Smooth muscle cell (in vitro differentiated cells): ENCODE data around the gene PLCD4. TPM values are rescaled to one million over a fixed set of nuclear protein-coding genes. Genes with fewer than 3 reads are reported as not detected.

Experiments used
- DNase-seq: peaks from one replicate; lab custom pipeline; 2025; ENCODE audit not compliant: unreplicated experiment; lab: John Stamatoyannopoulos, UW
- H2AFZ ChIP-seq: fragments of 200-600 bp; sonication (generic); 2 replicates; pipeline ENCODE4 v1.6.0; 2016; ENCODE audit warnings: antibody characterized with exemption, low read depth, mild to moderate bottlenecking
- H3F3A ChIP-seq: fragments of 200-600 bp; sonication (generic); 2 replicates; pipeline ENCODE4 v1.6.0; 2017; ENCODE audit warnings: antibody characterized with exemption, low read depth
- H3K27ac ChIP-seq: fragments of 200-600 bp; sonication (generic); 2 replicates; pipeline ENCODE4 v1.5.1; 2016; ENCODE audit warnings: low read depth, mild to moderate bottlenecking
- H3K27me3 ChIP-seq: fragments of 200-600 bp; sonication (generic); 2 replicates; pipeline ENCODE4 v1.6.1; 2016; ENCODE audit warnings: low read depth, mild to moderate bottlenecking
- H3K36me3 ChIP-seq: fragments of 200-600 bp; sonication (generic); 2 replicates; pipeline ENCODE4 v1.5.1; 2016; ENCODE audit warnings: low read depth
- H3K4me1 ChIP-seq: fragments of 200-600 bp; sonication (generic); 2 replicates; pipeline ENCODE4 v1.5.1; 2016; ENCODE audit warnings: low read depth
- H3K4me2 ChIP-seq: fragments of 200-600 bp; sonication (generic); 2 replicates; pipeline ENCODE4 v1.6.0; 2016; ENCODE audit warnings: mild to moderate bottlenecking
- H3K4me3 ChIP-seq: fragments of 200-600 bp; sonication (generic); 2 replicates; pipeline ENCODE4 v1.5.1; 2016; ENCODE audit warnings: mild to moderate bottlenecking
- H3K79me2 ChIP-seq: fragments of 200-600 bp; sonication (generic); 2 replicates; pipeline ENCODE4 v1.6.0; 2016; ENCODE audit warnings: low read depth, mild to moderate bottlenecking
- H3K9ac ChIP-seq: fragments of 200-600 bp; sonication (generic); 2 replicates; pipeline ENCODE4 v1.6.0; 2016; ENCODE audit warnings: low read depth
- H3K9me3 ChIP-seq: fragments of 200-600 bp; sonication (generic); replicated peaks from 2 replicates; pipeline ENCODE4 v1.5.1; 2016; ENCODE audit warnings: low read depth
- H4K20me1 ChIP-seq: fragments of 200-600 bp; sonication (generic); 2 replicates; pipeline ENCODE4 v1.6.0; 2016; ENCODE audit warnings: low read depth
- CTCF ChIP-seq: fragments of 200-600 bp; sonication (generic); IDR thresholded peaks from 2 replicates; pipeline ENCODE4 v1.5.1; 2017; ENCODE audit warnings: borderline replicate concordance, mild to moderate bottlenecking, antibody characterized with exemption; ENCODE audit not compliant: insufficient read depth, poor library complexity, severe bottlenecking
- WGBS: methylation state at CpG from one replicate; pipeline ENCODE4 v1.1.7; 2016; ENCODE audit warnings: low lambda C conversion rate; 5-methylcytosine and 5-hydroxymethylcytosine counted together
- polyA plus RNA-seq: library from polyadenylated mRNA; unstranded; fragments of >200 nt; fragmentation: Nextera tagmentation; extraction: Ambion mirVana; gene quantifications from 2 replicates; pipeline ENCODE4 v1.2.1, GENCODE V29; 2016
- total RNA-seq: library from RNA; depleted of rRNA; stranded (reverse); fragments of >200 nt; gene quantifications from 2 replicates; pipeline ENCODE4 v1.2.3, GENCODE V29; 2014

Gene PLCD4
- total and polyA plus RNA-seq, 2 experiments from 2014 or later: 0.18 to 0.63 TPM

- no peak overlapping the region for H3K4me2 ChIP-seq
- no peaks in the 10 kb centered on the region for H3F3A ChIP-seq
- H3K27me3 ChIP-seq: no peaks in the 10 kb centered on the region
- H3K79me2 ChIP-seq: no peaks in the 10 kb centered on the region
- no peak overlapping the region for H2AFZ ChIP-seq
- H3K4me3 ChIP-seq: no peak overlapping the region
- H3K9me3 ChIP-seq: no peaks in the 10 kb centered on the region
- no peaks in the 10 kb centered on the region for H3K4me1 ChIP-seq
- H3K9ac ChIP-seq: no peak overlapping the region
- no peak for DNase-seq
- TF ChIP-seq CTCF: no peak
- H3K27ac ChIP-seq: no peak overlapping the region
- no peaks in the 10 kb centered on the region for H4K20me1 ChIP-seq
- H3K36me3 ChIP-seq: no peaks in the 10 kb centered on the region
- 87% methylated on average over 7 of the region's 7 CpGs for WGBS
These were observed 15.1 kb downstream of the PLCD4 start for GRCh38 chr2:218622606-218623365.

- no peaks in the 10 kb centered on the region for H3K79me2 ChIP-seq
- H3K4me1 ChIP-seq: no peaks in the 10 kb centered on the region
- no peaks in the 10 kb centered on the region for H4K20me1 ChIP-seq
- H3K36me3 ChIP-seq: no peaks in the 10 kb centered on the region
- H3K9me3 ChIP-seq: no peaks in the 10 kb centered on the region
- no peak overlapping the region for H3K27ac ChIP-seq
- H3F3A ChIP-seq: no peaks in the 10 kb centered on the region
- H3K4me2 ChIP-seq: no peak overlapping the region
- WGBS: 89% methylated on average over 3 of the region's 3 CpGs
- no peak for TF ChIP-seq CTCF
- no peak for DNase-seq
- no peak overlapping the region for H3K4me3 ChIP-seq
- H3K9ac ChIP-seq: no peak overlapping the region
- no peaks in the 10 kb centered on the region for H3K27me3 ChIP-seq
- no peak overlapping the region for H2AFZ ChIP-seq
These were observed 15.6 kb downstream of the PLCD4 start for GRCh38 chr2:218623366-218623705.

DNA sequence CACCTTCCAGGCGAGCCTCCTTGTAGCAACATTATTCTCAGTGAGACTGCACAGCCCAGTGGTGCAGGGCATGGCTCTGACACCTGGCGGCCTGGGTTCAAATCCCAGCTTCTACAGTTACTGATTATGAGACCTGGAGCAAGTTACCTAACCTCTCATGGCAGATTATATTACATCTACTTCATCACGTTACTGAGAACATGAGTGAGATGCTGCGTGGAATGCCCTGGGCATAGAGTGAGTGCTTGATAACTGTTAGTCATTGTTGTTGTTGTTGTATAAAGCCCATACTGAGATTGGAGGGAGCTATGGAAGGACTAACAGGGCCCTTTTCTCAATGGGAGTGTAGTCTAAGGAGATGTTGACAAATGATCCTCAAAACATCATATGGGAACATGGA, 18.7 kb downstream of the PLCD4 start:
- no peak for DNase-seq
- TF ChIP-seq CTCF: no peak
- H3K4me1 ChIP-seq: no peaks in the 10 kb centered on the region
- H3F3A ChIP-seq: no peaks in the 10 kb centered on the region
- no peaks in the 10 kb centered on the region for H3K27me3 ChIP-seq
- H3K27ac ChIP-seq: no peak overlapping the region
- WGBS: 96% methylated on average over 4 of the region's 4 CpGs
- H3K4me3 ChIP-seq: no peak overlapping the region
- no peaks in the 10 kb centered on the region for H4K20me1 ChIP-seq
- H3K4me2 ChIP-seq: no peak overlapping the region
- H3K79me2 ChIP-seq: no peaks in the 10 kb centered on the region
- H3K9me3 ChIP-seq: no peaks in the 10 kb centered on the region
- no peak overlapping the region for H2AFZ ChIP-seq
- H3K9ac ChIP-seq: no peak overlapping the region
- H3K36me3 ChIP-seq: no peaks in the 10 kb centered on the region

DNA sequence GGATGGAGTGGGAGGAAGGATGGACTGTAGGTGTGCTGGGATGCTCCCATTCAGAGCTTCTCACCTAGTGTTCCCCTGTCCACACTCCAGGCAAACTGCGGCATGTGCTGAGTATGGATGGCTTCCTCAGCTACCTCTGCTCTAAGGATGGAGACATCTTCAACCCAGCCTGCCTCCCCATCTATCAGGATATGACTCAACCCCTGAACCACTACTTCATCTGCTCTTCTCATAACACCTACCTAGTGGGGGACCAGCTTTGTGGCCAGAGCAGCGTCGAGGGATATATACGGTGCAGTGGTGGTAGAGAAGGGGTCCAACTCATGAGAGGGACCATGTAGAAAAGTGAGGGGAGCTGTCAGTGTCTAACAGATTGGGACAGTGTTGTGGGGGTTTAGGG, 20.2 kb downstream of the PLCD4 start:
- no peak for TF ChIP-seq CTCF
- Histone ChIP-seq H3K27me3 (no peaks in the 10 kb centered on the region), H3K27ac (no peak overlapping the region), H3K79me2 (no peaks in the 10 kb centered on the region), H3K4me2 (no peak overlapping the region), H3K4me1 (no peaks in the 10 kb centered on the region), H3K9ac (no peak overlapping the region), H2AFZ (no peak overlapping the region), H3K9me3 (no peaks in the 10 kb centered on the region), H3K36me3 (no peaks in the 10 kb centered on the region), H3F3A (no peaks in the 10 kb centered on the region), H4K20me1 (no peaks in the 10 kb centered on the region), H3K4me3 (no peak overlapping the region)
- no peak for DNase-seq
- 96% methylated on average over 4 of the region's 4 CpGs for WGBS
